ENCODE measurements around the gene CPLX1.

Gene CPLX1

DNA sequence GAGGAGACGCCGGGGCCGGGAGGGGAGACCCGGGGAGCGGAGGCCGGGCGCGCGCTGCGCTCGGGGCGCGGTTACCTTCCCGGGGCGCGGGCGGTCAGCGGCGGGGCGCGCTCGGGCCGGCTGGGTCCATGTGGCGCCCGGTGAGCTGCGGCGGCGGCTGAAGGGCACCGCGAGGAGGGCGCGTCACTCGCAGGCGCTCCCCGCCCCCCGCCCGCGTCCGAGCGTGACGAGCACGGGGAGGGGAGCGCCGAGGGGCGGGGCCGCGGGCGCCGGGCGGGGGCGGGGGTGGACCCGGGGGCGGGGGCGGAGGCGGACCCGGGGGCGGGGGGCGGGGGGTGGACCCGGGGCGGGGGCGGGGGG lies at the start of gene CPLX1:
CPLX1 (minus strand) TSS at position 159 of the 360 bp plus-strand sequence. CDS start 1,607 bp downstream, outside the sequence.
- no peak for DNase-seq

DNA sequence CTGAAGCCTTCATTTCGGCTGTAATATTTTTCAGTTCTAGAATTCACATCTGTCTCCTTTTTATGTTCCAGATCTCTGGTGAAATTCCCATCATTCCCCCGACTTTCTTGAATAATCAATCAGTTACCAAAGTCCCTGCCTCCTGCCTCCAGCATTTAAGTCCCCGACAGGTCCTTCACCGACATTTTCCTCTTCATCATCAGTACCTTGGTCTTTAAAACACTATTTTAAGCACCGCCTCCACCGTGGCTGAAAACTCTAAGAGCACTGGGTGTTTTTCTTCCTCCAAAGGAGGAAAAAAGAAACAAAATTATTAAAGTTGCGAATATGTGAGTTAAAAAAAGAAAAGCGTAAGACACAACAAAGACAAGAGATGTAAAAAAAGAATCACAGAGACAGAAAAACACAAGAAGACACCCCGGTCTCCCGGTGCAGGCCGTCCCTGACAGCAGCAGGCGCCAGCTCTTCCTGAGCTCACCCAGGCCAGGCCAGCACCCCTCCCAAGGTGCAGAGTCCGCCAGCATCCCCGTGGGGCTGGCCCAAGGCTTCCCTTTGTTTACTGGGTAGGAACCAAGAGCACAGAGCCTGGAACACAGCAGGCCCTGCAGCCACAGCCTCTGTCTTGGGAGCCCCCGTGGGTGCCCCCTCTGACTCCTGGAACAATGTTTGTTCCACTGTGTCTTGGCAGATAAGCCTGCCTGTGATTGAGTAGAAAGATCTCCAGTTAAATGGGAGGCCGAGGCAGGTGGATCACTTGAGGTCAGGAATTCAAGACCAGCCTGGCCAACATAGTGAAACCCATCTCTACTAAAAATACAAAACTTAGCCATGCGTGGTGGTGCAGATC lies 49.3 kb upstream of the CPLX1 start:
- DNase-seq, result no peak

GRCh38 chr4:874056-874455 lies 48.1 kb upstream of the CPLX1 start:
- no peak for DNase-seq

- no peak for DNase-seq
Observed at GRCh38 chr4:872241-872981, 46.5 kb upstream of the CPLX1 start.

DNA sequence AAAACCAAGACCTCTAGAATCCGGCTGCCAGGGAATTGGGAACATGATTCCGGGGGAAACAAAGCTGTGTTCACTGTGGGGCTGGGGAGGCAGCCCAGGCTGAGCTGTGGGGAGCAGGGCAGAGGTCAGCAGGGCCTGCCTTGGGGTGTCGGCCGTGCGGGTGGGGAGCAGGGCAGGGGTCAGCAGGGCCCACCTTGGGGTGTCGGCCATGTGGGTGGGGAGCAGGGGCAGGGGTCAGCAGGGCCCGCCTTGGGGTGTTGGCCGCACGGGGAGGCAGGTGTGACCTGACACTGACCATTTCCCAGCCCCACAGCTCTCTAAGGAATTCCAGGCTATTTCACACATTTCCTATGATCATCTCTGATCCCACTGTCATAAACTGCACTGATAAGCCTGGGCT lies 45.6 kb upstream of the CPLX1 start:
- no peak for DNase-seq

DNA sequence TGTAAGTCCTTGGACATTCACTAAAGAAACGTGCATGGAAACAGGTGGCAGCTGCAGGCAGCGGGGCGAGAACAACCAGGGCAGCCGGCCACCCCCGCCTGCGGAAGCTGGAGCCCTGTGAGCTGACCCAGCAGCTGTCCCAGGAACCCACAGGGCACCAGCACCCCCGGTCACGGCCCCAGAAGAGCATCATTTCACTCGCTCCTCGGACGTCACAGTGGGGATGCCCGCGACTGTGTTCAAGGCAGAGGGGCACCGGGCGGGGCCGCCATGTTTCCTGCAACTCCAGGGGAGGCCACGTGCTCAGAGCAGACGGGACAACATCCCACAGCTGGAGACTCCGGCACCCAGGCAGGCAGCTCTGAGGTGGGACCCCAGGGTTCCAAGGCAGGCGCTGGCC lies 45.0 kb upstream of the CPLX1 start:
- no peak for DNase-seq

DNA sequence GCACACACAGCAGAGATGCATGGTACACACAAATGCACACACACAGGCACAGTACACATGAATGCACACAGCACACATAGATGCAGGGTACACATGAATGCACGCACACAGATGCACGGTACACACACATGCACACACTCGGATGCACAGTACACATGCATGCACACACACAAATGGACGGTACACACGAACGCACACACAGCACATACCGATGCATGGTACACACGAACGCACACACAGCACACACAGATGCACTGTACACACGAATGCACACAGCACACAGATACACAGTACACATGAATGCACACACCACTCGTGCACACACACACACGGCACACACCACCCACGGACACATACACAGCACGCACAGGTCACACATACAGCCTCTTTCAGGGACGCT lies 43.8 kb upstream of the CPLX1 start:
- DNase-seq, result no peak

DNA sequence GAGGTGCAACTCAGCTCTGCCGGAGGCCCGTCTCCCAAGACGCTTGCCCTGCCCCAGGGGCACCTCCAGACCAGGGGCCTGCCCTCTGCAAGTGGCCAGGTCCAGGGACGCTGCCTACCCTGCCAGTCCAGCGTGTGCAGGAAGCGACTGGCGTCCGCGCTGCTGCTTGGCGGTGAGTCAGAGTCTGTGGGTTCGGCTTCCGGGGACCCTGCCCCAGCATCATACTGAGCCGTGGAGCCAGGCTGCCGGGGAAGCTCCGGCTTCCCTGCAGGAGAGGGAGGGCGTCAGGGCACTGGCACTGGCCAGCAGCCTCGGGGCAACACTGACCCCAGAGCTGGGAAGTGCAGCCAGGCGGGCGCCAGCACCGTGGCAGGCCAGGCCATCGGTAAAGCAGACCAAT lies 42.5 kb upstream of the CPLX1 start:
- no peak for DNase-seq

DNA sequence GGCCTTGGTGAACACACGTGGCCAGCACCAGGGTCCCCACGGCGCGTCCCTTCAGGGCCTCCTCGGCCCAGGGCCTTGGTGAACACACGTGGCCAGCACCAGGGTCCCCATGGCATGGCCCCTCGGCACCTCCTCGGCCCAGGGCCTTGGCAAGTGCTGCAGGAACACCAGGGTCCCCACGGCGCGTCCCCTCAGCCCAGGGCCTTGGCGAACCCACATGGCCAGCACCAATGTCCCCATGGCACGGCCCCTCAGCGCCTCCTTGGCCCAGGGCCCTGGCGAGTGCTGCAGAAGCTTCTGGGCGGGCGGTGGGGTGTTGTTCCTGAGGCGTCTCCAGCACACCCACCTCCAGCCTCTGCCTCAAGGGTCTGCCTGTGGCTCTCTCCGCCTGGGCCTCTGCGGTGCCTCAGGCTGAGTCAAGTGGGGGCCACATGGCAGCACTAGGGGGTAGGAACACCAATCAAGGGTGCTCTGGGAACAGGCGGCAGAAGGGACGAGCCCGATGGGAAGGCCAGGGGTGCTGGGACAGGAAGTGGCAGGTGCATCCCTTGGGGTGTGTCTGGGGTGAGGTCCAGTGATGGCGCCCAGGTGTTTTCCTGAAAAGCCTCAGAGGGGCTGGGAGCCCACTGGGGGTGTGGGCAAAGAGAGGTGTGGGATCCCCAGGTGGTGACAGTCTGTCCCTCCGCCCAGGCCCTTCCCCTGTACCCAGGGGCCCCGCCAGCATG lies 41.8 kb upstream of the CPLX1 start:
- no peak for DNase-seq

- no peak for DNase-seq
Observed at GRCh38 chr4:866761-867390, 40.9 kb upstream of the CPLX1 start.

DNA sequence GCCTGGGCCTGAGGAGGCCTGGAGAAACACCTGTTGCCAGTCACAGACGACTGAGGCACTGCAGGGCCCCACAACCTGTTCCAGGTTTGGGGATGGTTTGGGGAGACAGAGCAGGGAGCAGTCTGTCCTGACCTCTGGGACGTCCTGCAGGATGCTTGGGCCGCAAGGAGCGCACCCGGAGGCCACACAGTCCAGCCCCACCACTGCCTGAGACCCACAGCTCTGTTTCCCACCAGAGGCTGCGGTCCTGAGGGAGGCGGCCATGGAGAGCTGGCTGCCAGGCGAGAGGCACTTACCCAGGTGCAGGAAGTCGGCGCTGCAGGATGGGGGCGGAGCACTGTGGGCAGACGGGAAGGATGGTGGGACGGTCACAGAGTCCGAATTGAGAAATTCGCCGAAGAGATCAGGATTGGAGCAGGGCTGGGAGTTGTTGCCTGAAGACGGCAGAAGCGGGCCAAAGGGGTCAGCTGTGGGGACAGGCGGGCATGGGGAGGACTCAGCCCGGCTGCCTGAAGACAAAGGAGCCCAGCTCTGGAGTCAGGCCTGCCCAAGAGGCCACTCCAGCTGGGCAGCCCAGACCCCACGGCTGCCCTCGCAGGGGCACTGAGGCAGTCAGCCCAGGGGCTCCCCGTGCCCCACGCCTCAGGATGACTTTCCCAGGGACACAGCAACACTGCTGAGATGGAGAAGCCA lies 40.3 kb upstream of the CPLX1 start:
- DNase-seq, result no peak

- DNase-seq, result no peak
Observed at GRCh38 chr4:865572-865971, 39.6 kb upstream of the CPLX1 start.

GRCh38 chr4:865121-865465 lies 39.2 kb upstream of the CPLX1 start:
- no peak for DNase-seq

GRCh38 chr4:864456-865120 lies 38.7 kb upstream of the CPLX1 start:
- DNase-seq, result no peak

DNA sequence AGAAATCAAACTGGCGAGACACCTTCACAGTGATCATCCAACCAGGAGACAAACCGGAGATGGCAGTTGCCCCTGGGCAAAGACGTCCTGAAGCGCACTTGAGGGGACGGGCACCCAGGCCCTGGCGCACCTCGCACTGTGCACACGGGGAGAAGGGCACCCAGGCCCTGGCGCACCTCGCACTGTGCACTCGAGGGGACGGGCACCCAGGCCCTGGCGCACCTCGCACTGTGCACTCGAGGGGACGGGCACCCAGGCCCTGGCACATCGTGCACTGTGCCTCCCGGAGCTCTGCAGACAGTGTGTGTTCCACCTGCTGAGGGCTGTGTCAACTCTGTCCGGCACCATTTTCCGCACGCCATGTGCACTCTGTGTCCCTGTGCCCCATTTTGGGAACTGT lies 34.6 kb upstream of the CPLX1 start:
- no peak for DNase-seq

GRCh38 chr4:859496-859895 lies 33.6 kb upstream of the CPLX1 start:
- no peak for DNase-seq

- no peak for DNase-seq
Observed at GRCh38 chr4:858831-859451, 33.0 kb upstream of the CPLX1 start.

- no peak for DNase-seq
Observed at GRCh38 chr4:858041-858481, 32.1 kb upstream of the CPLX1 start.

GRCh38 chr4:857461-857860 lies 31.5 kb upstream of the CPLX1 start:
- DNase-seq, result no peak

GRCh38 chr4:856225-856901 lies 30.4 kb upstream of the CPLX1 start:
- DNase-seq, result no peak

GRCh38 chr4:855880-856224 lies 29.9 kb upstream of the CPLX1 start:
- DNase-seq, result no peak

Data from SIG-M5 (cell line).